Natural killer cell treated with Interleukin-12 subunit alpha and Interleukin-12 subunit beta and Interleukin-15 and Interleukin-18, amount 100 ng/mL, for 72 hours (primary cell): ENCODE measurements around the gene PHF1. TPM values are rescaled to one million over a fixed set of nuclear protein-coding genes. Genes with fewer than 3 reads are reported as not detected.
"Not testable (repeated sequence)": the region's sequence is repeated elsewhere in the genome, so short reads cannot be mapped to it uniquely, and the experiment has no call there.

Source experiments
- ATAC-seq, 2 donors: fragments of 150-1000 bp; cut with Tn5 transposase in 1 of 2; sonication (Bioruptor Pico), chemical (Tn5 transposase) in 1 of 2; 2 replicates each; pipeline ENCODE4 v1.10.0; 2021
- DNase-seq: peaks from one replicate; pipeline ENCODE4 v3.0.0; 2022; ENCODE audit warnings: low spot score
- H3K27ac Mint-ChIP-seq, 2 donors: 1 replicate in 1 of 2; 2 replicates in 1 of 2; pipeline ENCODE4 v1.8.0; 2022; ENCODE audit warnings: mixed read lengths in 2 of 2, mild to moderate bottlenecking in 1 of 2, moderate library complexity in 1 of 2
- H3K27me3 Mint-ChIP-seq, 2 donors: 1 replicate in 1 of 2; 2 replicates in 1 of 2; pipeline ENCODE4 v1.8.0; 2022; ENCODE audit warnings: mixed read lengths in 2 of 2
- H3K36me3 Mint-ChIP-seq: one replicate; pipeline ENCODE4 v1.8.0; 2022; ENCODE audit warnings: mixed read lengths
- H3K4me1 Mint-ChIP-seq, 2 donors: 1 replicate in 1 of 2; 2 replicates in 1 of 2; pipeline ENCODE4 v1.8.0; 2022; ENCODE audit warnings: low read depth in 2 of 2, mixed read lengths in 2 of 2, mild to moderate bottlenecking in 1 of 2
- H3K4me3 Mint-ChIP-seq: one replicate; pipeline ENCODE4 v1.8.0; 2022; ENCODE audit warnings: mixed read lengths
- H3K9me3 Mint-ChIP-seq: 2 replicates; pipeline ENCODE4 v1.8.0; 2022; ENCODE audit warnings: mixed read lengths
- total RNA-seq, 2 donors: library from RNA; stranded (reverse); gene quantifications; one replicate each; pipeline ENCODE4 v1.2.3, GENCODE V29; 2022

Gene PHF1
- 10 to 100 TPM; 46.5 to 66.6 TPM for total RNA-seq

DNA sequence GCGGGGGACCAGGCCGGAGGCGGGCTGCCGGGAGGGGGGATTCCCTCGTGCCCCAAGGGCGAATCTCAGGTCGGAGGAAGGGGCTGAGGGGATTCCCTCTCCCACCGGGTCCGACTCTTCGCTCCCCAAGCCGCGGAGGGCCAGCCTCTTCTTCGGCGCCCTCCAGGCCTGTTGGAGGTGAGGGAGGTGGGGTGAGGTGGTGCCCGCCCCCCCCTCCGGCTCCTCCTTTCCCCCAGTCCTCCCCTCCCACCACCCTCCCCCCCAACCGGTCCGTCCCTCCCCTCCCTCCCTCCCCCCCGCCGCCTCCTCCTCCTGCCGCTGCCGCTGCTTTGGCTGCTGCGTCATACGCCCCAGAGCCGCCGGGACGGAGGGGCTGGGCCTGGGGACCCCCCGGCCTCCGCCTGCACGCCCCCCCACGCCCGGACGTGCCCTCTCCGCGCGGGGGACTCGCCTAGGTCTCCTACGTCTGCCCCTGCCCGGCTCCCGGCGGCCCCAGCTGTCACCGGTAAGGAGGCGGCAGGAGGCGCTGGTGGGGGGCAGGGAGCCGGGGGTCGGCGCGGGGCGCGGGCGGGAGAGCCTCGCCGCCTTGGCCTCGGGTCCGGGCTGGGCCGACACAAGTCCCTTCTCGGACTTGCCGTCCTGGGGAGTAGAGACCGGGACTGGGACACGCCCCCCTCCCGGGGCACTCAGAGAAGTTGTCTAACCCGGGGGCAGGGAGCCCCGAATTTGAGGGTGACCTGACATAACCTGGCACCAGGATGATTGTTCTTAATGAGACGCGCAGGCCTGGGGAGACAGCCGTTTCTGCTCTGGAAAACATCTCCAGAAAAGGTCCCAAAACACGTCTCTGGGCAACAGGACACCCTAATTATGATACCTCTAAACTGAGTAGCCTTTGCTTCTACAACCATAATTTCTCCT lies at the start of gene PHF1:
TSS of gene PHF1 (plus strand) at position 304 of the 921 bp plus-strand sequence. CDS start 1,250 bp downstream, outside the sequence.
- no peaks in the 10 kb centered on the region for H3K27me3 Mint-ChIP-seq
- DNase-seq (peak; percentile 87), ATAC-seq (peak; percentile 69 to 77)
- H3K4me3 Mint-ChIP-seq: peak within 1 kb of the TSS; percentile 88
- peaks cover 40 to 45% of the 10 kb centered on the region in 2 donors for H3K4me1 Mint-ChIP-seq
- peaks cover 13% of the 10 kb centered on the region for H3K36me3 Mint-ChIP-seq
- no peaks in the 10 kb centered on the region for H3K9me3 Mint-ChIP-seq
- H3K27ac Mint-ChIP-seq: peak within 1 kb of the TSS; percentile 89 to 94

GRCh38 chr6:33363486-33363885 lies 47.3 kb upstream of the PHF1 start:
- not testable (repeated sequence) for H3K9me3 Mint-ChIP-seq, H3K36me3 Mint-ChIP-seq, DNase-seq

DNA sequence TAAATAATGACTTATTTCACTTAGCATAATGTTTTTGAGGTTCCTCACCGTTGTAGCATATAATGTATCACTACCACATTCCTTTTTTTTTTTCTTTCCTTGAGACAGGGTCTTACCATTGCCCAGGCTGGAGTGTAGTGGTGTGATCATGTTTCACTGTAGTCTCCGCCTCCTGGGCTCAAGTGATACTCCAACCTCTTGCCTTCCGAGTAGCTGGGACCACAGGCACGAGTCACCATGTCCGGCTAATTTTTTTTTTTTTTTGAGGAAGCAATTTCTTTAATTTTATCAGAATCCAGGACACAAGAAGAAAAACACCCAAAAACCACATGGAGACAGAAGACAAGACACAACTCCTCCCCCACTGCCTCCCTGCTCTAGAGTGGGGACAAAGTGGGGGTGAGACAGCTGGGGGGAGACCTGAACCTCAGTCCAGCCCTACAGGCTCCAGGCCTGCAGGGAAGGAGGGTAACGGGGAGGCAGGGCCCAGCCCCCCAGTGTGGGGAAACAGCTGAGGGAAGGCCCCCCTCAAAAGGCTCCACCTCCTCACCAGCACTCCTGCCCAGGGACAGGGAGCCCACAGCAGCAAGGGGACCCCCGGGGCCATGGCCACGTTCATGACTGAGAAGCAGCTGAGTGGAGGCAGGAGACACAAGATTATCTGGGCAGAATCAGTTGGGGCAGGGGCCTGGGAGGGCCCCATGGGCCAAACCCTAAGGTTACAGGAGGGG lies 46.2 kb upstream of the PHF1 start:
- H3K4me1 Mint-ChIP-seq, H3K4me3 Mint-ChIP-seq, DNase-seq, H3K9me3 Mint-ChIP-seq, H3K27ac Mint-ChIP-seq, H3K27me3 Mint-ChIP-seq, H3K36me3 Mint-ChIP-seq: not testable (repeated sequence)
- peak in 1 of 2 donors; percentile 27 for ATAC-seq

More at GRCh38 chr6:33363486-33363885, 47.3 kb upstream of the PHF1 start:
- H3K4me1 Mint-ChIP-seq, H3K27me3 Mint-ChIP-seq, H3K27ac Mint-ChIP-seq, ATAC-seq, H3K4me3 Mint-ChIP-seq: not testable (repeated sequence)

GRCh38 chr6:33365206-33365971 lies 45.4 kb upstream of the PHF1 start:
- not testable (repeated sequence) for H3K9me3 Mint-ChIP-seq, H3K27ac Mint-ChIP-seq, H3K27me3 Mint-ChIP-seq, H3K4me1 Mint-ChIP-seq, DNase-seq, H3K4me3 Mint-ChIP-seq, H3K36me3 Mint-ChIP-seq
- ATAC-seq: peak in 1 of 2 donors; percentile 44

- Mint-ChIP-seq H3K27me3 (no peaks in the 10 kb centered on the region), H3K4me3 (no peak overlapping the region), H3K36me3 (no peaks in the 10 kb centered on the region), H3K4me1 (no peaks in the 10 kb centered on the region), H3K27ac (no peak overlapping the region), H3K9me3 (no peaks in the 10 kb centered on the region)
- ATAC-seq (no peak), DNase-seq (no peak)
These were observed 43.7 kb upstream of the PHF1 start for GRCh38 chr6:33367009-33367714.

- ATAC-seq, H3K9me3 Mint-ChIP-seq: not testable (repeated sequence)
These were observed 43.1 kb upstream of the PHF1 start for GRCh38 chr6:33367715-33368025.

DNA sequence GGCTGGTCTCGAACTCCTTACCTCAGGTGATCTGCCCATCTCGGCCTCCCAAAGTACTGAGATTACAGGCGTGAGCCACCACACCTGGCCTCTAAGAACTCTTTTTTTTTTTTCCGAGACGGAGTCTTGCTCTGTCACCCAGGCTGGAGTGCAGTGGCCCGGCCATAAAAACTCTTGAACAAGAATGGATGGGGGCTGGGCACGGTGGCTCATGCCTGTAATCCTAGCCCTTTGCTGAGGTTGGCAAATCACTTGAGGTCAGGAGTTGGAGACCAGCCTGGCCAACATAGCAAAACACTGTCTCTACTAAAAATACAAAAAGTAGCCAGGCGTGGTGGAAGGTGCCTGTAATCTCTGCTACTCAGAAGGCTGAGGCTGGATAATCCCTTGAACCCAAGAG lies 38.9 kb upstream of the PHF1 start:
- peaks cover 10 to 23% of the 10 kb centered on the region in 2 donors for H3K4me1 Mint-ChIP-seq
- H3K36me3 Mint-ChIP-seq, DNase-seq, H3K27me3 Mint-ChIP-seq, ATAC-seq, H3K4me3 Mint-ChIP-seq, H3K9me3 Mint-ChIP-seq, H3K27ac Mint-ChIP-seq: not testable (repeated sequence)

More at GRCh38 chr6:33367715-33368025, 43.1 kb upstream of the PHF1 start:
- H3K4me3 Mint-ChIP-seq, H3K27ac Mint-ChIP-seq, H3K36me3 Mint-ChIP-seq, DNase-seq, H3K27me3 Mint-ChIP-seq, H3K4me1 Mint-ChIP-seq: not testable (repeated sequence)

- Mint-ChIP-seq H3K4me1 (peaks cover 10 to 23% of the 10 kb centered on the region in 2 donors), H3K27me3 (no peaks in the 10 kb centered on the region), H3K9me3 (no peaks in the 10 kb centered on the region), H3K36me3 (no peaks in the 10 kb centered on the region), H3K27ac (no peak overlapping the region), H3K4me3 (no peak overlapping the region)
- DNase-seq (no peak), ATAC-seq (no peak)
These were observed 38.2 kb upstream of the PHF1 start for GRCh38 chr6:33372526-33373123.

DNA sequence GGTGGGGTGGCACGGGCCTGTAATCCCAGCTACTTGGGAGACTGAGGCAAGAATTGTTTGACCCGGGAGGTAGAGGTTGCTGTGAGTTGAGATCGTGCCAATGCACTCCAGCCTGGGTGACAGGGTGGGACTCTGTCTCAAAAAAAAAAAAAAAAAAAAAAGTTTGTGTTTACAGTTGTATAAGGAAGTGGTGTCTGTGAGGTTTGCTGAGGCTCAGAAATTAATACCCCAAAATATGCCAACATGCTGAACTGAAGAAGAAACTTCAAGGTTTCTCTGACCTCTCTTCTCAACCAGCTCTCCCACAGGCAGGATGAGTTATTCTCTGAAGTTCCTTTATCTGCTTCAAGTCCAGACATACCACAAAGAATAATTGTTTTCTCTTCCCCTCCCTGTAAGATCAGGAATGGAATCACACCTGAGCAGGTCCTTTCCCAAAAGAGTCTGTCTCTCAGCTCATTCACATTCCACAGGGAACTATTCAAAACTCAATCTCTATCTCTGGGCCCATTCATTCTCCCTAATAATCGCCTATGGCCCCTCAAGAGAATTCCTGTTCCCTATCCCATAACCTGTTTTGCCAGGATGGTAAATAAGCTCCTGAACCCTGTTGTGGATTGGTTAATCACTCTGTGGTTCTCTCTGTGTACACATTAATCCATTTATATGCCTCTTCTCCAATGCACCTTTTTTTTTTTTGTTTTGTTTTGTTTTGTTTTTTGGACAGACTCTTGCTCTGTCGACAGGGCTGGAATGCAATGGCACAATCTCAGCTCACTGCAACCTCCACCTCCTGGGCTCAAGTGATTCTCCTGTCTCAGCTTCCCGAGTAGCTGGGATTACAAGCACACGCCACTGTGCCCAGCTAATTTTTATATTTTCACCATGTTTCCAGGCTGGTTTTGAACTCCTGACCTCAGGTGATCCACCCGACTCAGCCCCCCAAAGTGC lies 36.6 kb upstream of the PHF1 start:
- no peak overlapping the region for H3K4me3 Mint-ChIP-seq
- no peak for ATAC-seq
- DNase-seq: no peak

DNA sequence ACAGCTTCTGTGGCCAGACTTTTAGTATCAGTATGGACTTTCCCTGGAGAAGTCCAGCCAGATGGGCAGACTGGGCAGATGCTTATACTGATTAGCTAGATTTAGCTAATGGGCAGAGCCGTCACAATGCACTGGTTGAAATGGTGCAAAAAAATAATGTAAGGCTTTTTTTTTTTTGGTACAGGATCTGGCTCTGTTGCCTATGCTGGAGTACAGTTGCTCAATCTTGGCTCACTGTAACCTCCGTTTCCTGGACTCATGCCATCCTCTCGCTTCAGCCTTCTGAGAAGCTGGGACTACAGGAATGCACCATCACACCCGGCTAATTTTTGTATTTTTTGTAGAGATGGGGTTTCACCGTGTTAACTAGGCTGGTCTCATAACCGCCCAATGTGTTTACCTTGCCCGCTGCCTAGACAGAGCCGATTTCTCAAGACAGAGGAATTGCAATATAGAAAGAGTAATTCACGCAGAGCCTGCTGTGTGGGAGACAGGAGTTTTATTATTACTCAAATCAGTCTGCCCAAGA lies 35.6 kb upstream of the PHF1 start:
- Mint-ChIP-seq H3K27me3 (no peaks in the 10 kb centered on the region), H3K36me3 (no peaks in the 10 kb centered on the region), H3K9me3 (no peaks in the 10 kb centered on the region), H3K27ac (peak overlapping the region; percentile 42 to 74), H3K4me3 (no peak overlapping the region), H3K4me1 (peaks cover 10 to 23% of the 10 kb centered on the region in 2 donors)
- ATAC-seq (peak in 1 of 2 donors; percentile 56), DNase-seq (no peak)

More for the DNA sequence above, 36.6 kb upstream of the PHF1 start:
- H3K4me1 Mint-ChIP-seq: peaks cover 10 to 23% of the 10 kb centered on the region in 2 donors
- H3K9me3 Mint-ChIP-seq: no peaks in the 10 kb centered on the region
- no peaks in the 10 kb centered on the region for H3K27me3 Mint-ChIP-seq
- H3K27ac Mint-ChIP-seq: peak overlapping the region; percentile 42 to 74
- H3K36me3 Mint-ChIP-seq: no peaks in the 10 kb centered on the region

- Mint-ChIP-seq H3K27me3 (no peaks in the 10 kb centered on the region), H3K9me3 (no peaks in the 10 kb centered on the region), H3K4me3 (no peak overlapping the region), H3K36me3 (no peaks in the 10 kb centered on the region), H3K4me1 (peaks cover 10 to 23% of the 10 kb centered on the region in 2 donors), H3K27ac (no peak overlapping the region)
- no peak for DNase-seq
- no peak for ATAC-seq
These were observed 33.6 kb upstream of the PHF1 start for GRCh38 chr6:33377171-33377570.

DNA sequence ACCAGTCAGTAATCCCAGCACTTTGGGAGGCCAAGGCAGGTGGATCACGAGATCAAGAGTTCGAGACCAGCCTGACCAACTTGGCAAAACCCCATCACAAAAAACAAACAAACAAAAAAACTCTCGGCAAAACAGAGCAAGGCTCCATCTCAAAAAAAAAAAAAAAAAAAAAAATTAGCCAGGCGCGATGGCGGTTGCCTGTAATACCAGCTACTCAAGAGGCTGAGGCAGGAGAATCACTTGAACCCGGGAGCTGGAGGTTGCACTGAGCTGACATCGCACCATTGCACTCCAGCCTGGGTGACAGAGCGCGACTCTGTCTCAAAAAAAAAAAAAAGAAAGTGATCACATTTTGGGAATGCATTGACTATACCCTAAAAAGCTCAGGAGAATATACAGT lies 31.6 kb upstream of the PHF1 start:
- not testable (repeated sequence) for H3K4me3 Mint-ChIP-seq, DNase-seq, ATAC-seq, H3K9me3 Mint-ChIP-seq, H3K27me3 Mint-ChIP-seq, H3K36me3 Mint-ChIP-seq, H3K27ac Mint-ChIP-seq
- peaks cover 8 to 21% of the 10 kb centered on the region in 2 donors for H3K4me1 Mint-ChIP-seq
